Measurements from ENCODE around the gene SPECC1L. TPM values are rescaled to one million over a fixed set of nuclear protein-coding genes. Genes with fewer than 3 reads are reported as not detected.

SPECC1L gene
- total and polyA plus RNA-seq, 7 donors = 17.4 to 52.6 (median 28.8) TPM

GRCh38 chr22:24322522-24322921, 51.9 kb downstream of the SPECC1L start:
- no peak for DNase-seq
- Histone ChIP-seq H3K36me3 (peaks cover 4 to 61% (median 13%) of the 10 kb centered on the region in 4 donors), H3K4me1 (peaks cover 0 to 22% (median 7%) of the 10 kb centered on the region in 4 donors), H3K27ac (no peak overlapping the region), H3K4me3 (no peak overlapping the region), H3K9me3 (no peaks in the 10 kb centered on the region), H3K27me3 (no peaks in the 10 kb centered on the region)
- TF ChIP-seq CTCF (IDR thresholded peaks at IDR 0.05) (no peak), POLR2A (IDR thresholded peaks at IDR 0.05) (no peak), POLR2AphosphoS5 (IDR thresholded peaks at IDR 0.05) (no peak), EP300 (IDR thresholded peaks at IDR 0.05) (no peak)
- 91 to 92% methylated on average over 6 of the region's 6 CpGs for WGBS, 2 donors
- intact Hi-C loops (cut with DNase I) = no loop called here

GRCh38 chr22:24323233-24323632, 52.6 kb downstream of the SPECC1L start:
- Histone ChIP-seq H3K4me1 (peaks cover 0 to 22% (median 7%) of the 10 kb centered on the region in 4 donors), H3K27me3 (no peaks in the 10 kb centered on the region), H3K36me3 (peaks cover 4 to 66% (median 13%) of the 10 kb centered on the region in 4 donors), H3K9me3 (no peaks in the 10 kb centered on the region), H3K4me3 (no peak overlapping the region), H3K27ac (no peak overlapping the region)
- DNase-seq = no peak
- intact Hi-C loops (cut with DNase I) = no loop called here
- WGBS, 2 donors = 84 to 91% methylated on average over 2 of the region's 2 CpGs
- TF ChIP-seq CTCF (IDR thresholded peaks at IDR 0.05) (no peak), EP300 (IDR thresholded peaks at IDR 0.05) (no peak), POLR2AphosphoS5 (IDR thresholded peaks at IDR 0.05) (no peak), POLR2A (IDR thresholded peaks at IDR 0.05) (no peak)

GRCh38 chr22:24323695-24324094, 53.1 kb downstream of the SPECC1L start:
- 6 to 65% methylated on average over 3 of the region's 3 CpGs for WGBS, 2 donors

GRCh38 chr22:24324137-24324536, 53.5 kb downstream of the SPECC1L start:
- intact Hi-C loops (cut with DNase I) = loop anchor here (2.0 kb wide), 1 partner anchor 203 kb away; no protein-coding TSS in a partner anchor
- WGBS, 2 donors = 40 to 73% methylated on average over 8 of the region's 8 CpGs
- DNase-seq = no peak
- Histone ChIP-seq H3K9me3 (no peaks in the 10 kb centered on the region), H3K36me3 (peaks cover 4 to 70% (median 13%) of the 10 kb centered on the region in 4 donors), H3K27me3 (no peaks in the 10 kb centered on the region), H3K4me3 (no peak overlapping the region), H3K4me1 (peaks cover 0 to 22% (median 7%) of the 10 kb centered on the region in 4 donors), H3K27ac (no peak overlapping the region)
- TF ChIP-seq CTCF (IDR thresholded peaks at IDR 0.05) (no peak), POLR2AphosphoS5 (IDR thresholded peaks at IDR 0.05) (no peak), EP300 (IDR thresholded peaks at IDR 0.05) (no peak), POLR2A (IDR thresholded peaks at IDR 0.05) (no peak)

More at GRCh38 chr22:24323695-24324094, 53.1 kb downstream of the SPECC1L start:
- no peaks in the 10 kb centered on the region for H3K9me3 ChIP-seq
- no peak for TF ChIP-seq CTCF (IDR thresholded peaks at IDR 0.05)
- TF ChIP-seq POLR2AphosphoS5 (IDR thresholded peaks at IDR 0.05) = no peak
- no peak for TF ChIP-seq POLR2A (IDR thresholded peaks at IDR 0.05)
- TF ChIP-seq EP300 (IDR thresholded peaks at IDR 0.05) = no peak
- H3K4me1 ChIP-seq = peaks cover 0 to 22% (median 7%) of the 10 kb centered on the region in 4 donors
- no peaks in the 10 kb centered on the region for H3K27me3 ChIP-seq
- no peak overlapping the region for H3K27ac ChIP-seq
- H3K36me3 ChIP-seq = peaks cover 4 to 68% (median 13%) of the 10 kb centered on the region in 4 donors
- intact Hi-C loops (cut with DNase I) = loop anchor here (2.0 kb wide), 1 partner anchor 203 kb away; no protein-coding TSS in a partner anchor
- DNase-seq = no peak
- H3K4me3 ChIP-seq = no peak overlapping the region
